HG03064 (cell line): ENCODE data around the gene CMIP.
"Not testable (repeated sequence)": the region's sequence is repeated elsewhere in the genome, so short reads cannot be mapped to it uniquely, and the experiment has no call there.

Source experiments
- ATAC-seq: cut with Tn5 transposase; IDR thresholded peaks from one replicate; pipeline ENCODE4 v1.9.1; 2021; ENCODE audit warnings: low read depth; ENCODE audit not compliant: unreplicated experiment

The CMIP gene

DNA sequence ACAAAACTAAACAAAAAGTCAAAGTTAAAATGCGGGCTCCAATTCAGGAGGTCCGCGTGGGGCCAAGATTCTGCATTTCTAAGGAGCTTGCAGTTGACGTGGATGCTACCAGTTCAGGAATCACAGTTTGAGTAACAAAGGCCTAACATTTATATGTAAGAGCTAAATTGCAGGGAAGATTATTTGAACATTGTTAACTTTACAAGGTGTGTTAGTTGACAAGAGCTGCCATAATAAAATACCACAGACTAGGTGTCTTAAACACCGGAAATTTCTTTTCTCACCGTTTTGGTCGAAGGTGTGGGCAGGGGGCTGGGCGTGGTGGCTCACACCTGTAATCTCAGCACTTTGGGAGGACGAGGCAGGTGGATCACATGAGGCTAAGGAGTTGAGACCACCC, 24.8 kb upstream of the CMIP start:
- ATAC-seq = no peak

GRCh38 chr16:81421126-81421525, 23.5 kb upstream of the CMIP start:
- no peak for ATAC-seq

GRCh38 chr16:81421536-81421935, 23.1 kb upstream of the CMIP start:
- no peak for ATAC-seq

GRCh38 chr16:81422153-81422552, 22.5 kb upstream of the CMIP start:
- not testable (repeated sequence) for ATAC-seq

DNA sequence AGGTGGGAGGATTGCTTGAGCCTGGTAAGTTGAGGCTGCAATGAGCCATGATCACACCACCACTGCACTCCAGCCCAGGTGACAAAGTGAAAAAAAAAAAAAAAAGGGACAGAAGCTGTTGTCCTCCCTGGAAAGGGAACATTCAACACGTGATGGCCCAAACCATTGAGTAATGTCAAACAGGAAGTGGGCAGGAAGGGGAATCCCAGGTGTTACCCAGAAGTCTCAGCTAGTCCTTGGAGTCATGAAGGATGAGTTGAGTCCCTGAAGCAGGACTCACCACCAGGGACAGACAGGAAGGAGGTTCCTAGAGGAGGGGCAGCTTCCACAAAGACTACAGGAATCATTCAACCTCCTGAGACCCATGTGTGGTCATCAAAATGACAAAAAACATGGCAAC, 19.8 kb upstream of the CMIP start:
- no peak for ATAC-seq

DNA sequence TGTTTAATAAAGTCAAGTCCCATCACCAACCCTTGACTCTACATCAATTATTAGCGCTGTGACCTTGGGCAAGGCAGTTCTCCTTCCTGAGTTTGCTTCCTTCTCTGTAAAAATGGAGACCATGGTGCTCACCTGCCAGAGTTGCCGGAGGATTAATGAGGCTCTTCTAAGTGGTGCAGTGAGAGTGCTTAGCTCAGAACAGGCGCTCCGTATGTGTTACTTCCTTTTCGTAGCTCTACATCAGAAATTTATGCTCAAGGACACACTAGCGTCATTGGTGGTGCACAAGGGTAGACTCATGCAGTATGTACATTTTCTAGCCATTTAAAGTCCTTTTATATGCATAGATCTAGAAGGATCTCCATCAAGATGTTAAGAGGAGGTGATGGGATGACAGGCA, 17.4 kb upstream of the CMIP start:
- no peak for ATAC-seq

DNA sequence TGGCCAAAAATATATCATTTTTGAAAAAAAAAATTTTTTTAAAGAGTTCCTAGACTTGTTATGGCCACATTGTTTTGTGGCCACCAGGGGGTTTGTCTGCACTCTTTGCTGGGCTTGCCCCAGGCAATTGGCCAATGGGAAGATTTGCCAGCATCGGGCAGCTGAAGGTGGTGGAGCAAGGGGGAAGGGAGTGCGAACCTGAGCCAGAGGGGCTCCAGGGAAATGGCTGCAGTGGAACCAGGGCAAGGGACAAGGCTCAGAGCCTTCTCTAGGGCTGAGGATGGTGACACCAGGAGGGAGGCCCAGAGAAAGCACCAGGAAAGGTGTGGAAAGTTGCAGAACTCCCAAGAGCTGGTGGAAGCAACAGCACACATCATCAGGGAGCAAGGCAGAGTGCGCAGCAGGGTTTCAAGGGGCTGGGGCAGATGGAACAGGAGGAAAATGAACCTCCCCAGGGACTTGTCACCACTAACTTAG, 15.5 kb upstream of the CMIP start:
- no peak for ATAC-seq

DNA sequence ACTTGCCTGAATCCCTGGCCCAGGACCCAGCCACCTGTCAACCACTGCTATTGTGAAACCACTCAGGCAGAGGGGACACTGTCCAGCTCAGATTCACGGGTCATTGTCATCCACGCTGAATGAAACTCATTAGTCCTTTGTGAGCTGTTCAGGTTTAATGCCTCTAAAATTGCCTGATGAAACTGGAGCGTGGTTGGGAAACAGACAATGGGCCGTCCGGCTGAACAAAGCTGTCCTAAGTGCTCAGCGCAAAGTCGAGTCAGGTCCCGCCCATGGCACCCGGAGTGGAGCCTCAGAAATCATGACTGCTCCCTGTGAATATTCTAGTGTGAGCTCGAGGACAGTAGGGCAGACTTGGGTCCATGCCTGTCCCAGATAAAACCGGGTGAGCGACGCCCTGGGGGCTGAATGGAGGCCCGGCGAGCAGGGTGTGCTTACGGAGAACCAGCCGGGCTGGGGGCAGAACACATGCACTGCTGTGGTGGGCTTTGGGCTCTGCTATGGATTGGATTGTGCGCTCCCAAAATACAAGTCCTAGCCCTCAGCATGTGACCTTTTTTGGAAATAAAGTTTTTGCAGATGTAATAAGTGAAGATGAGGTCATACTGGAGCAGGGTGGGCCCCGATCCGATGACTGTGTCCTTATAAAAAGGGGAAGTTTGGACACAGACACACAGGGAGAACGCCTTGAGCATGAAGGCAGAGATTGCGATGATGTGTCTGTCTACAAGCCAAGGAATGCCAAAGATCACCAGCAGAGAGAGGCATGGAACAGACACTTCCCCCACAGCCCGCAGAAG, 12.9 kb upstream of the CMIP start:
- peak; percentile 55 for ATAC-seq

- no peak for ATAC-seq
Measured at GRCh38 chr16:81432937-81433557, 11.6 kb upstream of the CMIP start.

GRCh38 chr16:81435103-81435502, 9.5 kb upstream of the CMIP start:
- no peak for ATAC-seq

DNA sequence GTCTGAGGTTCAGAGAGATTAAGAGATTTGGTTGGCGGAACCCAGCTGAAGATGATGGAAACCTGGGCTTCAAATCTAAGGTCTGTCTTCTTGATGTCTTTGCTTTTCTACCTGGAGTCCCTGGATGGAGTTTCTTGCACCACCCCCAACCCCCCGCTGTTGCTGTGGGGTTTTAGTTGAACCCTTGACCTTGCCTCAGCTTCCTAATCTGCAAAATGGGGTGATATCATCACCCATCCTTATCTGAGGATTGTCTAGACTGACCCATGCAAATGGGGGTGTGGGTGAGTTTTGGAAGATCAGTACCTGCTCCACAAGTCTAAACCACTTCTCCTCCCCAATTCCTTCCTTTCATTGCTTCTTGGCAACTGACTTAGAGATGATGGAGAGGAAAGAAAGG, 9.0 kb upstream of the CMIP start:
- no peak for ATAC-seq

- no peak for ATAC-seq
Measured at GRCh38 chr16:81436386-81436785, 8.2 kb upstream of the CMIP start.

DNA sequence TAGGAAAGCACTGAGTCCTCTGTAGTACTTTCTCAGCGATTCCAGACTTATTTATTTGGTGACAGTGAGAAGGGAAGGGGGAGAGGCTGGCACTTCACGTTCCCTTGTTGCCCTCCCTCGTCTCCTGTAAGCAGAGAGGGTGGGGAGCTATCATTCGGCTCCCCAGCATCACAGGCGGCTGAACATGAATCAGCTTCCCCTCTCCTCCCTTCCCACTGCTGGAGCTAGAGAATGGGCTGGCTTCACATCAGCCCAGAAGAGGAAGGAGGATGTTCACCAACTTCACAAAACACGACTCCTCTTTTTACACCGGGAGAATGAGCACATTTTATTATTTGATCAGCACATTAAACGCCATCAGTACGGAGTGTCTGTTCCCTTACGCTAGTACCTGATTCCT, 6.7 kb upstream of the CMIP start:
- no peak for ATAC-seq

GRCh38 chr16:81440888-81441761, 3.5 kb upstream of the CMIP start:
- no peak for ATAC-seq

DNA sequence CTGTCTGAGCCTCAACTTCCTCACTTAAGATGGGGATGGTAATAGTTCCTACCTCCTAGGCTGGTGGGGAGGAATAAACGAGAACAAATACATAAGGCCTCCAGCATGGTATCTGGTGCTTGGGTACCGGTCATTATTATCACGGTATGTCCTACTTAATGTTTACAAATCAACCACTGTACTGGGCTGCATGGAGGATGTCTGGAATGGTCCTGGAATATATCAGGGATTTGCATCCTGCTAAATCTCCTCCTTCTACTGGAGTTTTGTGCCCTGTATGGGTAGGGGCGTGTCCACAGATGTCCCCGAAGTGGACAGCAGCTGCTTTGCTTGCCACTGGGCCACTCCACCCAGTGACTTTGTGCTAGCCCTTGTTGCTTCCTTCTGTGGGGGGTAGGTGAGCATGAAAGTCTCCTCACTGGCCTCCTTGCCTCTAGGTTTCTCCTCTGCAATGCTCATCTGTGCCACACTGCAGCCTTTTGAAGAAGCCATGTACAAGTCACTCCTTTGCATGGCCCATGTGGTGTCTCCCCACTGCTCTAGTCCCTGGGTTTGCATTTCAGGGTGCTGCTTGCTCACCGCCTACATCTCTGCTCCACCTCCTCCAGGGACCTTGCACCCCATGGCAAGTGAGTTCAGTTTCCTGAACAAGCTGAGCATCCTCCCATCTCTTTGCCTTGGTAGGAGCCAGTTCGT, 2.2 kb upstream of the CMIP start:
- no peak for ATAC-seq

GRCh38 chr16:81442916-81443687, 1.5 kb upstream of the CMIP start:
- ATAC-seq = no peak

DNA sequence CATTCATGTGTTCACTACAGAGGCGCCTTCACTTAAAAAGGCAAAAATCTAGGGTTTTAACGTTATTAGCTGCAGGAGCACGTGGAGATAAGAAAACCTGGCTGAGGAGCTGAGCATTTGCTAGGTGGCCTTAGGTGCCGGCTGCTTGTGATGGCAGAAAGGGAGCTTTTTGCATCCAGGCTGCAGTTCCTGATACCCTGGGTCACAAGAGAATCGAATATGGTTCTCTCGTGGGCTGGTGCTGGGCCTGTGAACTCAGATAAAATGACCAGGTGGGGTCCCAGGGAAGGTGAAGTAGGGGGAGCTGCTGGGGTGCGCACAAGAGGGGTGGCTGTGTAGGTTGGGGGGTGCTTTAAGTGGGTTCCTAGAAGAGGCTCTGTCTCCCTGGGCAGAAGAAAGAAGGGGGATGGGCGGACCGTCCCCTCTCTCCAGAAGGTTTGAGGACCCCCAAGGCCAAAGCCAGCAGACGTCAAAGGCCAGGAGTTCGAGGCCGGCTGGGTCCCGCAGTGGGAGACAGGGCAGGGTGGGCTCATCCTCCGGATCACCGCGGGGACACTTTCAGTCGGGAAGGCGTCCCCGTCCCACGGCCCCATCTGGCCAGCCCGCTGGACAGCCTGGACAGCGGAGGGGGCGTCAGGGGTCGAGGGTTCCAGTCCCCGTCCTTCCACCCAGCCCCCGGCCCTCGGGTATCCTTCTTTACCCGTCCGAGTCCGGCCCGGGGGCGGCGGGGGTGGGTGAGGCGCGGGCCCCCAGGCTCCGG, 740 bp upstream of the CMIP start:
- ATAC-seq = no peak

DNA sequence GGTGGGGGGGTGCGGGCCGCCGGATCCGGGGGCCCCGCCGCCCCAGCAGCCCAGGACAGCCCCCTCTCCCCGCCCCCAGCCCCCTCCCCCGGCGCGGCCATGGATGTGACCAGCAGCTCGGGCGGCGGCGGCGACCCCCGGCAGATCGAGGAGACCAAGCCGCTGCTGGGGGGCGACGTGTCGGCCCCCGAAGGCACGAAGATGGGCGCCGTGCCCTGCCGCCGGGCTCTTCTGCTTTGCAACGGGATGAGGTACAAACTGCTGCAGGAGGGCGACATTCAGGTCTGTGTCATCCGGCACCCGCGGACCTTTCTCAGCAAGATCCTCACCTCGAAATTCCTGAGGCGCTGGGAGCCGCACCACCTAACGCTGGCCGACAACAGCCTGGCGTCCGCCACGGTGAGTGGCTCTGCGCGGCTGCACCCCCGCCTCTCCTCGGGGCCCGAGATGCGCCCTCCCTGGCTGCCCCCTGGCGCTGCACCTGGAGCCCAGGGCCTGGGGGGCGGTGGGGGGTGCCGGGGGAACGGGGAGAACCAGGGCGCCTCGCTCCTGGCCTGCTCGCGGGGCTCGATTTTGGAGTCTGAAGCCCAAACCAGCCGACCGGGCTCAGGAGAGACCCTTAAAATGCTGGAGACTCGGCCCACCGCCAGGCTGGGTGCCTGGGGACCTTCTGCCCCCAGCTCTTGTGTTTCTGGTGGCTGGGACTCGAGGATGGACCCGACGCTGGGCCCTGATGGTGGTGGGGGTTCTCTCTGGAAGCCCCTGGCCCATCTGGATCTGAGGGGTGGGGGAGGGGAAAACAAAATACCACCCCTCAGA, 744 bp downstream of the CMIP start:
- peak; percentile 21 for ATAC-seq
